NCI-H2227 (cell line): ENCODE data around the gene IL25.

Source experiments
- DNase-seq: peaks from one replicate; lab custom pipeline; 2025; ENCODE audit not compliant: unreplicated experiment; lab: John Stamatoyannopoulos, UW

IL25 gene

DNA sequence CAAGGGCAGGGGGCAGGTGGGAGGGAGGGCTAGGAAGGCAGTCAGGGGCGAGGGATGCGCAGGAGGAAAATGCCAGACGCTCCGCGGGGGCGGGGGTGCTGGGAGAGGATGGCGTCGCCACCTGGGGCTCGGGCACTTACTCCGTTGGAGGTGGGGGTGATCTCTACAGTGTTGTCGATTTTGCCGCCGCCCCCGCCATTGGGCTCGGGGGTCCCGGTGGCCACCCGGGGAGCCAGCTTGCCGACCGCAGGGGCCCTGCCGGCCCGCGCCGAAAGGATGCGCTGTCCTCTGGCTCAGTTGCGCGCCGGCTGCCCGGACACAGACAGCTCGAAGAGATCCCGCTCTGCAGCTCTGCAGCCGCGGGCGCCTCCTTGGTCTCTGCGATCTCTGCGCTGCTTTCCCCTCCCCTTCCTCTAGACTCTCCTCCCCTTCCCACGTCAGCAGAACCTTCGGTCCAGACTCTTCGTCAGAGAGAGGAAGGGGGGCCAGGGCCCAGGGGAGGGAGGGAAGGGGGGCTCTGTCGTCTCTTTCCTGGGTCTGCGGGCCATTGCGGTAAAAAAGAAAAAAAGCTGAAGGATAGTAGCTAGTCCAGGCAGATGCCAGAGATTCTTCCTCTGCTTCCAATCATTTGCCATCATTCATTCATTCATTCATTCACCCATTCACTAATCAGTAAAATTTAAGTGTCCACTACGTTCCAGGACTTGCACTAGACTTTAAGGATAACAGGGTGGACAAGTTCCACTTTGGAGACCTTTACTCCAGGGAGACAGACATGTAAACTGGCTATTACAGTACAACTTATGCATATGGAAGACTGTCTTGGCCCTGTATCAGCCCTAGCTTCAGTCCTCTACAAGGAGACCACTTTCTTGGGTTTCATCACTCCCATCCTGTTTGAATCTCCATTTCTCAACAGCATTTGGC, 19.8 kb upstream of the IL25 start, which contains the start of gene SLC22A17:
SLC22A17 (minus strand) TSS at position 382 of the 927 bp plus-strand sequence.
- peak; percentile 93 for DNase-seq

DNA sequence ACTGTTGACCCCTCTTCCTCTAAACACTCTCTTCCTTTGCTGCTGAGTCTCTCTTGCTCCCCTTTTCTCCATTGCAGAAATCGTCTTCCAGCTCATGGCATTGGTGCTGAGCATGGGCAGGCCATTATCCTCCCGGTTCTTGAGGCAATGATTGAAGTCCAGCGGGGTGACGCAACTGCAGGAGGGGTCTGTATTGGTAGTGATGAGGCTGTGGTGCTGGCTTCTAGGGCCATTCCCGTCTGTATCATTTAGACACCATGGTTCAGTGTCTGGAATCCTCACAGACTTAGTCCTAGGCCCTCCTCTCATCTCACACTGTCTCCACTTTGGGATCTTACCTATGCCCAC, 19.2 kb upstream of the IL25 start:
- DNase-seq = no peak

- DNase-seq = no peak
These were observed 17.6 kb upstream of the IL25 start for GRCh38 chr14:23354990-23355389.

- no peak for DNase-seq
These were observed 16.7 kb upstream of the IL25 start for GRCh38 chr14:23355871-23356435.

GRCh38 chr14:23356662-23357061, 15.9 kb upstream of the IL25 start:
- DNase-seq = no peak

DNA sequence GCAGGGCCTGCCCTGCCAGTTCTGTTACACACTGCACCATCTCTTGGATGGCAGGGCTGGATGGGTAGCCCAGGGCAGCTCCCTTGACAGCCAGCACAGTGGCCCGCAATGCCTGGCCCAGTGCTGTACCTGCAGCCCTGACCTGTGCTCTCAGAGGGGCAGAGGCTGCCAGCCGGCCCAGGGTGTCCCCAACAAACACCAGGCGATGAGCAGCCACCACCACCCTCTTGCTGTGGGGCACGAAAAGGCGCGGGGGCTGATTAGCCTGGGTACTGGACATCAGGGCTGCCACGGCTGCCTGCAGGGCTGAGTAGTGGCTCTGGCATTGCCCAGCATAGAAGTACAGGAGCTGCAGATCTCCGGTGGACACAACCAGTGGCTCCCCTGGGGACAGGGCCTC, 15.3 kb upstream of the IL25 start:
- DNase-seq = no peak

DNA sequence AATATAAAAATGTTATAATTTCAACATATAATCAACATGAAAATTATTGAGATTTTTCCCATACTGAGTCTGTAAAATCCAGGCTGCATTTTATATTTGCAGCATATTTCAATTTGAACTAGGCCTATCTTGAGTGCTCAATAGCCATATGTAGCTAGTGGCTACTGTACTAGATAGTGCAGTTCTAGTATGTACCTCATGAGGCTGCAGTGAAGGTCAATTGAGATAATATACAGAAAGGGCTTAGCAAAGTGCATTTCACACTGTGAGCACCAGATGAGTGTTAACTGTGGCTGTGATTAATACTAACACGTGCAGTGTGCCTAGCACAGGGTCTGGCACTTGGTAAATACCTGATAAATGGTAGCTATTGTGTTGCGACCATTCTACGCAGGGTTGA, 14.6 kb upstream of the IL25 start:
- DNase-seq = no peak

- no peak for DNase-seq
These were observed 13.9 kb upstream of the IL25 start for GRCh38 chr14:23358553-23359166.

- no peak for DNase-seq
These were observed 13.4 kb upstream of the IL25 start for GRCh38 chr14:23359167-23359626.

GRCh38 chr14:23359722-23360447, 12.7 kb upstream of the IL25 start:
- no peak for DNase-seq

DNA sequence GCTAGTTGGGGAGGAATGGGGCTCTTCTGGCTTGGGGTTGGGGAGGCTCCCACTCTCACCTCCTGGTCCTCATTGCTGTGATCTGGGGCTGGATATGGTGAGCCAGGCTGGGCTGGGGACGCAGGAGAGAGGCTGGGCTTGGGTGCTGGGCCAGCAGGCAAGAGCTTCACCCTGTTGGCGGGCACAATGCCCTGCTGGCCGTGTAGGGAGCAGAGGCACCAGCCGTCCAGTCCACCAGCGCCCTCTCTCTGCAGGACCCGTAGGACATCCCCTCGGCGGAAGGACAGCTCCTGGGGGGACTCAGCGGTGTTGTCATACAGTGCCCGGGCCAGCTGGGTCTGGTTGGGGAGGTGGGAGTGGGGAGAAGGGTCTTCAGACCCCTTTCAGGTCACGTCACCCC, 12.1 kb upstream of the IL25 start:
- DNase-seq = no peak

GRCh38 chr14:23361320-23361719, 11.3 kb upstream of the IL25 start:
- DNase-seq = no peak

DNA sequence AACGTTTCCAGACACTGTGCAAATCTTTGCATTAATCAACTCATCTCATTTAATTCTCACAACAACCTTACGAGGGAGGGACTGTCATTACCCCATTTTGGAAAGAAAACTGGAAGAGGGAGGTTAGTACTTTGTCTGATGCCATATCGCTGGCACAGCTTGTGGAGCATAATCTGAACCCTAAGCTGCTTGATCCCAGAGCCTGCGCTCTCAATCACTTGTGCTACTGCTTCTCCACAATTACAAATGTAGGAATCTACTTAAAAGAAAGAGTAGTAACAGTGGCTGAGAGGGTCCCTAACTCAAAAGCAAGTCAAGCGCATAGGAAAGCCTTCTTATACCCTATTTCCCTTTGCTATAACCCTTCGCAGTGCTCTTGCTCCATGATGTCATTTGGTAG, 10.8 kb upstream of the IL25 start:
- no peak for DNase-seq

GRCh38 chr14:23362200-23362599, 10.4 kb upstream of the IL25 start:
- no peak for DNase-seq

DNA sequence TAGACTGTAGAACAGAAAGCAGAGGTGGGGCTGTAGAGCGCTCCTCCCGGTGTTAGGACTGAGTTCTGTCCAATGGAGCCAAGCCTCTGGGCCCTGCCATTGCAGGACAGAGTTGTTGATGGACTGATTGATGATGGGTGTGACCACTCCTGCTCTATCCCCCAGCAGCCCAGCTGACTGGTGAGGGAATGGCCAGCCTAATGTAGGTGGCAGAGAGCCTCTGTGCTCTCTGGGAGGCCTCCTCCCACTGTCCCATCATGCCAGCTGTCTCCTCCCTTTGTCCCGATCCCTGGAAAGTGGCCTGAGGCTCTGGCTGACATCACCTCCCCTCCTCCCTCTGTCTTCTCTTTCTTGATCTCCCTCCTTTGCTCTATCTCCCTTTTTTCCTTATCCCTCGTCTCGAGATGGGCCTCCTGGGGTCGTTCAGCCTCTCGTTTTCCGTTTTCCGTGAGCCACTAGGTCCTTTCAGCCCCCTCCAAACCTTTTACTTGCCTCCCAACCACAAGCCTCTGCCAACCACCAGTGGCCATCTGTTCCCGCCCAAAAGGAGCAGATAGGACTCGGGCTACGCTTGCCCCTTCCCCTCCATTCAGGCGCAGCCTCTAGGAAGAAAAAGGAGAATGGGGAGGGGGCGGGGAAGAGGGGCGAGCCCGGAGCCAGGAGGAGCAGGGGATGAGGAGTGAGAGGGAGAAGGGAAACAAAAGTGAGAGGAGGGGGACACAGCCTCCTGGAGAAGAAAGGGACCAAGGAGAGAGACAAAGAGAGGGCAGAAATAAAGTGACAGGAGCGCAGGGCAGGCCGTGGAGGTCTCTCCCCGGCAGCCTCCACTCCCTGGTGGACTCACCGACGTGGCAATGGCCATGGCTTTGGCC, 8.2 kb upstream of the IL25 start:
- no peak for DNase-seq

DNA sequence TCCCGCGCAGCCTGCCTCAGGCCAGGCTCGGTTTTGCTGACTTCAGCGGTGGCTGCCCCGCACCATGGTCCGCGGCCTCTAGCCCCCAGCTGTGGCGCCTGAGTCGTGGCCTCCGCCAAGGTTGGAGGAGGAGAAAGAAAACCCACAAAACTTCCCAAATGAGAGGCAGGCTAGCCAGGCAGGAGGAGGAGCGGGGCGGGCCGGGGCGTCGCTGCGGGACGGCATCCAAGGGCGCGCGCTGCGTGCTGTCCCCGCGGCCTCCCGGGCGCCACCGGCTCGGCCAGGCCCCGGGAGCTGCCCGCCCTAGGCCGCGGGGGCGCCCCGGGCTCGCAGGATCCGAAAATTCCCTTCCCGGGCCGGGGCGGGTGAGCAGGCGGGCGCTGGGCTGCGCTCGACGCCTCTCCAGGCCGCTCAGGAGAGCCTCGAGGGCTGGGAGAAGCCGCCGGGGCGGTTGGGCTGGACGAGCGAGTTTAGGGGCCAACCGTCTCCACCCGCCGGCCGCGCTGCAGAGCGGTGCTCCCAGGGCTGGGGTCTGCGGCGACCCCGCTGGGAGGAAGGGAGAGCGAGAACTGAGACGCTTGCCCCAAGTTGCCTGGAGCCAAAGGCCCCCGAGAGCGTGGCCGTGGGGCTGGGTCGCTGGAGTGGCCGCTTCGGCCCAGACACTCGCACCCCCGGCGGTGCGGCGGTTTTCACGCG, 7.4 kb upstream of the IL25 start, which contains the start of gene EFS:
EFS (minus strand) TSS at position 137 of the 696 bp plus-strand sequence. CDS start 147 bp downstream, outside the sequence.
- DNase-seq = no peak

DNA sequence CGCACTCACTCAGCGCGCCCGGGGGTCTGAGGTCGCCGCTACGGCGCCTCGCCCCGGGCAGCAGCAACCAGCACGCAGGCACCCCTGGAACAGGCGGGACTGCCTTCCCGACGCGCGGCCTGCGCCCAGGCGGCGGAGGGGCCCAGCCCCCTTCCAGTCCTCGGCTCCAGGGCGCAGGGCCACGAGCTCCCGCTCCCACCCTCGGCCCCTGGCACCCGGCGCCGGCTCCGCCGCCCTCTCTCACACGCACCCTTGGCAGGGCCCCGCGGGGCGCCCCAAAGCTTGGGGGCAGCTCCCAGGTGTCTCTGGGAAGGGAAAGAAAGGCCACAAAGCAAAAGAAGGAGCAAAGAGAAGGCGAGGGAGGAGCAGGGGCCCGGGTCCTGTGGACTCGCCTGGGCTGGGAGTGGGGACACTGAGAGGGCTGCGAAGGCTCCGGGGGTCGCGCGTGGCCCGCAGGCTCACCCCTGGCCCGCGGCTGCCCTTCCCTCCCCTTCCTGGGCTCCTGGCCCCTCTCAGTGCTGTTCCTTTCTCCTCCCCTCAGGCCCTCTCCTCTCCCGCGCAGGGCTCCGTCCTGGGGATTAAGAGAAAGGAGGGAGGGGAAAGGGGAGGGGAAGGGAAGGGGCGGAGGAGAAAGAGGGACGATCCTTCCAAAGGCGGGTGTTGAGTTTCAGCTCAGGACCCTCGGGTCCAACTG, 6.7 kb upstream of the IL25 start:
- peak; percentile 86 for DNase-seq

- peak; percentile 86 for DNase-seq
These were observed 6.1 kb upstream of the IL25 start for GRCh38 chr14:23366426-23366921.

DNA sequence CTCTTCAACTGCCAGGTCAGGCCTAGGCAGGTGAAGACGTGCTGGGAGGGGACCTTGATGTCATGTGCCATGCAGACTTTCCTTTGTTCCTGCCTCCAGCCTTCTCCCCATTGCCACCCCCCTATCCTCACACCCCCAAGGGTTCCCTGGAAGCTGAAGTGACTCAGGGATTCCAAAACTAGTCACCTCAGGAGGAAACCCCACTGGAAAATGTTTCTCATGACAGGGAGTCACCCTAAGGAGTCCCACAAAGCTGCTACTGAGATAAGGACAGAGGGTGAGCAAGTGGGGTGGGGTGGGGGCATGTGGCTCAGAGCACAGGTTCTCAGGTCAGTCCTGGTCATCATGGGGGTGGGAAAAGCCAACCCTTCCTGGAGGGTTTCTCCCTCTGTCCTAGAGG, 2.4 kb upstream of the IL25 start:
- no peak for DNase-seq
